H1 (cell line): ENCODE data around the gene HTR3C. TPM values are rescaled to one million over a fixed set of nuclear protein-coding genes. Genes with fewer than 3 reads are reported as not detected.
A peak's percentile ranks its signal among the peaks of the same experiment; 100 is the strongest.

Experiments
- CTCF ChIA-PET: fragments of 300-600 bp; sonication (Branson Sonifier 250); formaldehyde crosslinking; loops from one replicate; lab custom pipeline; 2021; ENCODE audit not compliant: partially characterized antibody; lab: Charles Lee
- POLR2A ChIA-PET: fragments of 300-600 bp; sonication (Branson Sonifier 250); formaldehyde crosslinking; loops from one replicate; lab custom pipeline; 2021; ENCODE audit warnings: inconsistent platforms; ENCODE audit not compliant: partially characterized antibody; lab: Charles Lee
- DNase-seq, 2 experiments: peaks; one replicate each; pipeline versions ENCODE4 v3.0.0 to v3.0.0-alpha.2; 2010 to 2022; ENCODE audit warnings: low spot score in 2 of 2, low read depth in 1 of 2, mixed read lengths in 1 of 2
- FAIRE-seq: peaks from 2 replicates; lab custom pipeline; 2011; peaks lifted over from hg19 to GRCh38; lab: Jason Lieb, UNC
- H2AFZ ChIP-seq: 2 replicates; pipeline ENCODE4 v1.8.1; 2012; ENCODE audit warnings: low read length, inconsistent platforms
- H2AK5ac ChIP-seq: 2 replicates; pipeline ENCODE4 v1.6.1; 2013; ENCODE audit warnings: low read depth, low read length
- H2BK120ac ChIP-seq: replicated peaks from 2 replicates; pipeline ENCODE3; 2013; ENCODE audit warnings: low read depth, low read length, inconsistent platforms
- H2BK12ac ChIP-seq: 2 replicates; pipeline ENCODE4 v1.6.1; 2013; ENCODE audit warnings: low read depth, low read length
- H2BK15ac ChIP-seq: 2 replicates; pipeline ENCODE4 v1.6.1; 2013; ENCODE audit warnings: low read length
- H2BK20ac ChIP-seq: 2 replicates; pipeline ENCODE4 v1.6.1; 2013; ENCODE audit warnings: low read length
- H2BK5ac ChIP-seq: 2 replicates; pipeline ENCODE4 v1.6.1; 2013; ENCODE audit warnings: low read depth, low read length
- H3K14ac ChIP-seq: 2 replicates; pipeline ENCODE4 v1.6.1; 2013; ENCODE audit warnings: inconsistent platforms; ENCODE audit not compliant: insufficient read length
- H3K18ac ChIP-seq: 2 replicates; pipeline ENCODE4 v1.6.1; 2013; ENCODE audit warnings: low read length; ENCODE audit errors: extremely low read depth
- H3K23ac ChIP-seq: 2 replicates; pipeline ENCODE4 v1.6.1; 2013; ENCODE audit warnings: inconsistent platforms; ENCODE audit not compliant: insufficient read length
- H3K23me2 ChIP-seq: 2 replicates; pipeline ENCODE4 v1.6.1; 2013; ENCODE audit warnings: low read depth, low read length
- H3K27ac ChIP-seq: 2 replicates; pipeline ENCODE4 v1.6.1; 2011; ENCODE audit warnings: low read depth, low read length, inconsistent platforms
- H3K27me3 ChIP-seq, 4 experiments: replicated peaks in 1 of 4; 1 replicate in 1 of 4; 2 replicates in 3 of 4; pipeline versions ENCODE4 v1.6.1 to v1.8.1; 2011 to 2013; ENCODE audit warnings: low read length in 3 of 4, mild to moderate bottlenecking in 3 of 4, inconsistent platforms in 2 of 4, mixed read lengths in 2 of 4, moderate library complexity in 1 of 4; ENCODE audit not compliant: control insufficient read depth in 3 of 4, insufficient read depth in 3 of 4; ENCODE audit errors: extremely low read depth in 1 of 4
- H3K36me3 ChIP-seq, 4 experiments: 2 replicates each; pipeline versions ENCODE4 v1.6.1 to v1.8.1; 2011 to 2013; ENCODE audit warnings: mild to moderate bottlenecking in 4 of 4, low read length in 3 of 4, moderate library complexity in 2 of 4, control low read depth in 1 of 4, inconsistent platforms in 1 of 4; ENCODE audit not compliant: insufficient read depth in 4 of 4, control insufficient read depth in 2 of 4
- H3K4ac ChIP-seq: replicated peaks from 2 replicates; pipeline ENCODE3; 2013; ENCODE audit warnings: low read length, low read depth, mixed read lengths, inconsistent platforms; ENCODE audit not compliant: insufficient read length
- H3K4me1 ChIP-seq, 4 experiments: replicated peaks in 1 of 4; 1 replicate in 1 of 4; 2 replicates in 3 of 4; pipeline versions ENCODE4 v1.6.1 to v1.8.1; 2011 to 2013; ENCODE audit warnings: low read length in 3 of 4, inconsistent platforms in 2 of 4, mixed read lengths in 1 of 4; ENCODE audit not compliant: insufficient read depth in 4 of 4, control insufficient read depth in 3 of 4
- H3K4me2 ChIP-seq, 2 experiments: 2 replicates each; pipeline versions ENCODE4 v1.6.1 to v1.8.1; 2011 to 2013; ENCODE audit warnings: low read depth in 2 of 2, low read length in 2 of 2, control low read depth in 1 of 2, inconsistent platforms in 1 of 2, mild to moderate bottlenecking in 1 of 2; ENCODE audit not compliant: insufficient read depth in 1 of 2
- H3K4me3 ChIP-seq, 4 experiments: fragments of 200-600, 300-600 bp in 1 of 4; sonication (generic), shearing (Covaris generic), sonication (Bioruptor Twin) in 1 of 4; 2 replicates each; pipeline versions ENCODE4 v1.5.1 to v1.8.1; 2011 to 2016; ENCODE audit warnings: low read length in 4 of 4, low read depth in 3 of 4, control low read depth in 2 of 4, inconsistent platforms in 2 of 4, mild to moderate bottlenecking in 2 of 4, mixed read lengths in 1 of 4, moderate library complexity in 1 of 4; ENCODE audit not compliant: insufficient read depth in 2 of 4; ENCODE audit errors: extremely low read depth in 1 of 4
- H3K56ac ChIP-seq: replicated peaks from 2 replicates; pipeline ENCODE3; 2013; ENCODE audit warnings: low read depth, mild to moderate bottlenecking, mixed read lengths, low read length, inconsistent platforms; ENCODE audit not compliant: insufficient read length
- H3K79me1 ChIP-seq: 2 replicates; pipeline ENCODE4 v1.6.1; 2013; ENCODE audit warnings: low read depth, low read length, control low read depth
- H3K79me2 ChIP-seq, 2 experiments: 2 replicates each; pipeline versions ENCODE4 v1.6.1 to v1.8.1; 2012 to 2013; ENCODE audit warnings: low read length in 2 of 2, mild to moderate bottlenecking in 2 of 2, inconsistent platforms in 1 of 2; ENCODE audit not compliant: insufficient read depth in 2 of 2, control insufficient read depth in 1 of 2
- H3K9ac ChIP-seq, 4 experiments: replicated peaks in 1 of 4; 1 replicate in 1 of 4; 2 replicates in 3 of 4; pipeline versions ENCODE4 v1.6.1 to v1.8.1; 2011 to 2013; ENCODE audit warnings: low read depth in 3 of 4, low read length in 3 of 4, control low read depth in 2 of 4, mild to moderate bottlenecking in 2 of 4, moderate library complexity in 2 of 4, inconsistent platforms in 1 of 4; ENCODE audit errors: extremely low read depth in 1 of 4
- H3K9me3 ChIP-seq, 2 experiments: 2 replicates each; pipeline versions ENCODE4 v1.6.1 to v1.8.1; 2012 to 2013; ENCODE audit warnings: mild to moderate bottlenecking in 2 of 2, moderate library complexity in 2 of 2, control low read depth in 1 of 2, inconsistent platforms in 1 of 2, low read depth in 1 of 2, low read length in 1 of 2, mixed read lengths in 1 of 2; ENCODE audit not compliant: insufficient read depth in 2 of 2
- H4K20me1 ChIP-seq, 2 experiments: replicated peaks in 1 of 2; 2 replicates each; pipeline versions ENCODE3 to v1.8.1; 2011 to 2013; ENCODE audit warnings: inconsistent platforms in 2 of 2, low read length in 2 of 2, mild to moderate bottlenecking in 1 of 2; ENCODE audit not compliant: insufficient read depth in 2 of 2, control insufficient read depth in 1 of 2
- H4K5ac ChIP-seq: 2 replicates; pipeline ENCODE4 v1.6.1; 2013; ENCODE audit warnings: low read length, low read depth, mixed read lengths, inconsistent platforms; ENCODE audit not compliant: insufficient read length
- H4K8ac ChIP-seq: 2 replicates; pipeline ENCODE4 v1.8.0; 2013; ENCODE audit warnings: mild to moderate bottlenecking, moderate library complexity, low read length, inconsistent platforms; ENCODE audit not compliant: insufficient read depth; ENCODE audit errors: extremely low read depth
- H4K91ac ChIP-seq: replicated peaks from 2 replicates; pipeline ENCODE3; 2013; ENCODE audit warnings: low read length, mixed read lengths, inconsistent platforms; ENCODE audit not compliant: insufficient read length
- HDAC2 ChIP-seq, 2 experiments: fragments of 300-600 bp in 1 of 2; sonication (generic) in 1 of 2; IDR thresholded peaks; 2 replicates each; pipeline ENCODE4 v1.6.1; 2011 to 2012; ENCODE audit warnings: low read depth in 2 of 2, low read length in 2 of 2, mild to moderate bottlenecking in 2 of 2, moderate library complexity in 2 of 2, borderline replicate concordance in 1 of 2, inconsistent platforms in 1 of 2
- KDM1A ChIP-seq: fragments of 200-600, 300-600 bp; sonication (generic); IDR thresholded peaks from 2 replicates; pipeline ENCODE4 v1.7.1; 2016; ENCODE audit warnings: mild to moderate bottlenecking, low read length, borderline replicate concordance
- KDM5A ChIP-seq: fragments of 200-600 bp; IDR thresholded peaks from 2 replicates; pipeline ENCODE4 v1.7.1; 2012; ENCODE audit warnings: mild to moderate bottlenecking, low read length, inconsistent platforms, mixed read lengths
- NANOG ChIP-seq: IDR thresholded peaks from 2 replicates; pipeline ENCODE4 v1.6.1; 2011; ENCODE audit warnings: low read length, low read depth, mild to moderate bottlenecking, inconsistent platforms; ENCODE audit not compliant: insufficient read depth, poor library complexity, severe bottlenecking
- RAD21 ChIP-seq, 2 experiments: IDR thresholded peaks in 1 of 2; conservative IDR thresholded peaks in 1 of 2; 2 replicates each; pipeline ENCODE4 v1.6.1; 2011; ENCODE audit warnings: low read depth in 2 of 2, low read length in 2 of 2, improper control_type of control experiment in 1 of 2, inconsistent platforms in 1 of 2, mild to moderate bottlenecking in 1 of 2, moderate library complexity in 1 of 2
- RNF2 ChIP-seq: fragments of 200-900, 300-1000 bp; sonication (generic); IDR thresholded peaks from 2 replicates; pipeline ENCODE4 v1.7.1; 2016; ENCODE audit warnings: borderline replicate concordance, low read depth, mild to moderate bottlenecking, antibody characterized with exemption, low read length; ENCODE audit not compliant: poor library complexity, severe bottlenecking; ENCODE audit errors: missing control alignments
- WGBS, 2 experiments: shearing (Covaris generic) in 1 of 2; methylation state at CpG; one replicate each; pipeline versions ENCODE4 v1.1.6 to v1.1.7; 2013 to 2015; ENCODE audit warnings: low lambda C conversion rate in 2 of 2, mixed read lengths in 2 of 2, inconsistent platforms in 1 of 2, low coverage in 1 of 2, missing lambda C conversion rate in 1 of 2; ENCODE audit not compliant: insufficient replicate concordance in 2 of 2, insufficient coverage in 1 of 2, insufficient read length in 1 of 2; ENCODE audit errors: extremely low coverage in 1 of 2, missing lambda C conversion rate in 1 of 2; 5-methylcytosine and 5-hydroxymethylcytosine counted together
- polyA plus RNA-seq, 7 experiments: library from polyadenylated mRNA; depleted of rRNA in 3 of 7; stranded (reverse) in 5 of 7; unstranded in 2 of 7; fragments of >200 nt in 5 of 7; fragments of 200-250 nt in 2 of 7; gene quantifications; 1 replicate in 5 of 7; 2 replicates in 1 of 7; 4 replicates in 1 of 7; pipeline versions ENCODE4 v1.2.1 to v1.2.3, GENCODE V29; 2011 to 2013; ENCODE audit warnings: missing spikeins in 2 of 7, mixed read lengths in 2 of 7
- total RNA-seq: library from RNA; stranded (reverse); fragmentation: NEBNext Ultra II Directional; extraction: Animal tissue kit (Norgen Biotek cat#: 25700); gene quantifications from 2 replicates; pipeline ENCODE4 v1.2.1, GENCODE V29; 2021

The HTR3C gene
- total and polyA plus RNA-seq, 2 of the 8 experiments (the other 6 are each of a cell fraction or from before 2014, with no cell fraction given): 0.03 TPM; not detected in 1

- FAIRE-seq: no peak
- peak overlapping the region; percentile 96; the same call in 1 of the 2 replicates for H2AFZ ChIP-seq
- TF ChIP-seq NANOG: no peak
- TF ChIP-seq HDAC2 (IDR thresholded peaks at IDR 0.05; ENCODE audit: borderline replicate concordance in 1 of 2, low read depth in 2 of 2, low read length in 2 of 2): peak in 1 of 2 experiments; percentile 96; a peak in 2 of 4 replicates
- TF ChIP-seq KDM1A: peak; percentile 85
- TF ChIP-seq RNF2: no peak
- TF ChIP-seq KDM5A: 0 out of 2 replicates have a peak, but pooled peaks have one; percentile 50
- peak; percentile 39 to 68 for TF ChIP-seq RAD21 (IDR thresholded peaks at IDR 0.05 in 1 of 2, conservative IDR thresholded peaks at IDR 0.05 in 1 of 2; ENCODE audit: low read depth in 2 of 2, low read length in 2 of 2)
Measured at GRCh38 chr3:184016811-184017671, 35.8 kb upstream of the HTR3C start.

More at GRCh38 chr3:184016811-184017671, 35.8 kb upstream of the HTR3C start:
- H2AK5ac ChIP-seq: 0 out of 2 replicates have a peak overlapping the region, but pooled peaks have one; percentile 0
- no peak overlapping the region for H2BK120ac ChIP-seq
- no peak overlapping the region for H3K4ac ChIP-seq
- peak overlapping the region; percentile 95 for H4K8ac ChIP-seq
- peak overlapping the region; percentile 97; the same call in 1 of the 2 replicates for H3K18ac ChIP-seq
- H3K79me1 ChIP-seq: no peaks in the 10 kb centered on the region; the same call in 1 of the 2 replicates
- H3K27ac ChIP-seq: peak overlapping the region; percentile 74
- H4K91ac ChIP-seq: peak overlapping the region; percentile 77
- peak overlapping the region; percentile 65 to 66 for H3K4me2 ChIP-seq
- no peaks in the 10 kb centered on the region for H4K20me1 ChIP-seq
- peak in 1 of 2 experiments; percentile 72 for DNase-seq
- H2BK15ac ChIP-seq: no peak overlapping the region; the same call in 1 of the 2 replicates
- no peaks in the 10 kb centered on the region for H3K27me3 ChIP-seq
- H3K4me1 ChIP-seq: peaks cover 2 to 9% (median 7%) of the 10 kb centered on the region in 4 experiments; a peak in 3 of 7 replicates
- CTCF ChIA-PET: interaction anchor here (0.7 to 2.1 kb wide), 18 partner anchors 11 to 211 kb away, joined by 3 to 14 read pairs (median 4); partner anchors contain the start of gene HTR3E
- peak overlapping the region; percentile 81 to 98 (median 96) for H3K4me3 ChIP-seq
- H3K23ac ChIP-seq: no peak overlapping the region
- no peak overlapping the region for H2BK20ac ChIP-seq
- 0 out of 2 replicates have a peak overlapping the region, but pooled peaks have one; percentile 68 for H2BK12ac ChIP-seq
- peaks cover 0 to 13% (median 4%) of the 10 kb centered on the region in 4 experiments; a peak in 4 of 8 replicates for H3K36me3 ChIP-seq
- 41% methylated on average over 44 of the region's 57 CpGs; no CpG with 5 or more reads in 1 of the 2 experiments for WGBS, 2 experiments
- no peak overlapping the region for H4K5ac ChIP-seq
- POLR2A ChIA-PET: interaction anchor here (0.6 to 2.0 kb wide), 7 partner anchors 45 to 353 kb away, joined by 3 to 9 read pairs (median 3); partner anchors contain the start of gene PARL
- H3K79me2 ChIP-seq: peaks cover 0 to 22% of the 10 kb centered on the region in 2 experiments; a peak in 2 of 4 replicates
- peak overlapping the region; percentile 65 to 88 (median 84) for H3K9ac ChIP-seq
- H3K23me2 ChIP-seq: peaks cover 3% of the 10 kb centered on the region; the same call in 1 of the 2 replicates
- H3K9me3 ChIP-seq: no peaks in the 10 kb centered on the region
- H3K14ac ChIP-seq: no peak overlapping the region
- H3K56ac ChIP-seq: peak overlapping the region; percentile 91
- H2BK5ac ChIP-seq: peak overlapping the region; percentile 88
